ENCODE measurements around the gene ZNF804A.

GRCh38 chr2:184596819-184597411 is 1.4 kb upstream of the ZNF804A start:
- no peak for TF ChIP-seq YY1 (IDR thresholded peaks at IDR 0.05; ENCODE audit: insufficient read depth, insufficient read length)
- no peak for TF ChIP-seq ZNF274 (IDR thresholded peaks at IDR 0.05; ENCODE audit: low read depth, low read length)
- TF ChIP-seq SUZ12 (IDR thresholded peaks at IDR 0.05; ENCODE audit: extremely low read depth, insufficient read depth, insufficient read length), result no peak
